D721Med (cell line): ENCODE measurements around the gene ZIC2.

Source experiments
- DNase-seq: peaks from one replicate; pipeline ENCODE4 v3.0.0; 2011; ENCODE audit warnings: low spot score; ENCODE audit not compliant: insufficient read length
- FAIRE-seq: peaks from 2 replicates; lab custom pipeline; 2011; peaks lifted over from hg19 to GRCh38; lab: Jason Lieb, UNC
- TF ChIP-seq, protein P1 (sequence below): IDR thresholded peaks from 2 replicates; pipeline ENCODE4 v1.5.1; 2012; ENCODE audit warnings: mild to moderate bottlenecking, control low read depth; ENCODE audit not compliant: insufficient read depth; ENCODE audit errors: missing control alignments

The ZIC2 gene

GRCh38 chr13:99990126-99990977, 8.8 kb downstream of the ZIC2 start:
- DNase-seq, result no peak
- no peak for FAIRE-seq
- TF ChIP-seq, protein P1, sequence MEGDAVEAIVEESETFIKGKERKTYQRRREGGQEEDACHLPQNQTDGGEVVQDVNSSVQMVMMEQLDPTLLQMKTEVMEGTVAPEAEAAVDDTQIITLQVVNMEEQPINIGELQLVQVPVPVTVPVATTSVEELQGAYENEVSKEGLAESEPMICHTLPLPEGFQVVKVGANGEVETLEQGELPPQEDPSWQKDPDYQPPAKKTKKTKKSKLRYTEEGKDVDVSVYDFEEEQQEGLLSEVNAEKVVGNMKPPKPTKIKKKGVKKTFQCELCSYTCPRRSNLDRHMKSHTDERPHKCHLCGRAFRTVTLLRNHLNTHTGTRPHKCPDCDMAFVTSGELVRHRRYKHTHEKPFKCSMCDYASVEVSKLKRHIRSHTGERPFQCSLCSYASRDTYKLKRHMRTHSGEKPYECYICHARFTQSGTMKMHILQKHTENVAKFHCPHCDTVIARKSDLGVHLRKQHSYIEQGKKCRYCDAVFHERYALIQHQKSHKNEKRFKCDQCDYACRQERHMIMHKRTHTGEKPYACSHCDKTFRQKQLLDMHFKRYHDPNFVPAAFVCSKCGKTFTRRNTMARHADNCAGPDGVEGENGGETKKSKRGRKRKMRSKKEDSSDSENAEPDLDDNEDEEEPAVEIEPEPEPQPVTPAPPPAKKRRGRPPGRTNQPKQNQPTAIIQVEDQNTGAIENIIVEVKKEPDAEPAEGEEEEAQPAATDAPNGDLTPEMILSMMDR, result no peak

GRCh38 chr13:99991013-99991827, 9.6 kb downstream of the ZIC2 start:
- DNase-seq (no peak), FAIRE-seq (no peak)
- TF ChIP-seq, protein P1, result no peak

DNA sequence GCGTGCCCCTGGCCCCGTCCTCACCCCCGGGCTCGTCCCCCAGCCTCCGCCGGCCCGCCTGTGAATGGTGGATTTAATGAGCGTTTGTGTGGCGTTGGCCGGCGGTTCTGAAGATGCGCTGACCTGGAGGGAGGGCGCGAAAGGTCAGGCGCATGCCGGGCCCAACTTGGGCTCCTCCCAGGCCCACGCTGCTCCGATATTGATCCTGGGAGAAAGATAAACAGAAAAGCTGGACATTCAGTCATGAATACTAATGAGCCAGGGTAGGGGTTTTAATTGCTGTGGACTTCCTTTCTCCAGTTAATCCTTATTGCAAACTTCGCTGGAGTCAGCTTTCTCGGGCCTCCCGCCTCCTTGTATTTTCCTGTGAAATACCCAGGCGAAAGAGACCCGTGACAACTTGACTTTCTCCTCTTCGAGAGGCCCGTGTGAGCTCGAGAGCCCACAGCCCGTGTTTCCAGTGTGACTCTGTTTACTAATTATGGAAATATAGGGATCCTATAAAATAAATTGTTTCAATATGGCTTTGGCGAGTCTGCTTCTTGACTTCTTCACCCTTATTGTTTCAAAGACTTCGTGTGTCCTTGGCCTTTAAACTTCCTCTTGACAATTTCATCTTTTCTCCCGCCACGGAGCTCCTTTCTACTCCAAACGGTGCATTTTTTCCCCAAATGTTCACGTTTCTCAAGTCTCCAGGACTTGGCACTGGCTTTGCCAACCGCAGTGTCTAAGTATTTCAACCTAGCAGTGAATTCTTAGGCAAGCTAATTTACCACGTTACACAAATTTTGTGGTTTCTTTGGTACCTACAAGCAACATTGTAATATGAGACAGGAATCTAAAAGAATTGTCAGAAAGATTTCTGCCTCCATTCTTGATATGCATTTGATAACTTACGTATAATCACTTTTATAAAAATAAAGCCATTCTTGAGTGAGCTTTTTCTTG, 10.5 kb downstream of the ZIC2 start:
- DNase-seq (no peak), FAIRE-seq (no peak)
- TF ChIP-seq, protein P1, result no peak

GRCh38 chr13:99992949-99993351, 11.4 kb downstream of the ZIC2 start:
- TF ChIP-seq, protein P1, result no peak
- DNase-seq, result no peak
- FAIRE-seq, result no peak

- no peak for DNase-seq
- TF ChIP-seq, protein P1, result no peak
- no peak for FAIRE-seq
Measured at GRCh38 chr13:99993660-99994637, 12.4 kb downstream of the ZIC2 start.

GRCh38 chr13:99994638-99995020, 13.0 kb downstream of the ZIC2 start:
- no peak for DNase-seq
- FAIRE-seq, result peak; percentile 73
- TF ChIP-seq, protein P1, result no peak
